Bronchial epithelial cell (primary cell): ENCODE data around the gene PSMB7. TPM values are rescaled to one million over a fixed set of nuclear protein-coding genes. Genes with fewer than 3 reads are reported as not detected.
A peak's percentile ranks its signal among the peaks of the same experiment; 100 is the strongest.

Experiments used
- DNase-seq: peaks from one replicate; pipeline ENCODE4 v3.0.0-alpha.2; 2010; ENCODE audit warnings: low read depth
- FAIRE-seq: peaks from 2 replicates; lab custom pipeline; 2011; peaks lifted over from hg19 to GRCh38; lab: Jason Lieb, UNC
- H3K27me3 ChIP-seq: 2 replicates; pipeline ENCODE4 v1.5.1; 2011; ENCODE audit warnings: low read length; ENCODE audit not compliant: control insufficient read depth, insufficient read depth
- H3K36me3 ChIP-seq: 2 replicates; pipeline ENCODE4 v1.5.1; 2011; ENCODE audit warnings: low read length; ENCODE audit not compliant: control insufficient read depth, insufficient read depth
- H3K4me3 ChIP-seq: 2 replicates; pipeline ENCODE4 v1.5.1; 2011; ENCODE audit warnings: mild to moderate bottlenecking, low read depth, low read length, control low read depth
- total RNA-seq: library from RNA; depleted of rRNA; stranded (reverse); fragments of >200 nt; gene quantifications from 2 replicates; pipeline ENCODE4 v1.2.1, GENCODE V29; 2014
- TF ChIP-seq, protein P1 (sequence below): IDR thresholded peaks from 2 replicates; pipeline ENCODE4 v1.5.1; 2011; ENCODE audit warnings: mild to moderate bottlenecking, moderate library complexity, low read length, control low read depth, inconsistent platforms; ENCODE audit not compliant: insufficient read depth, severe bottlenecking

The PSMB7 gene
- total RNA-seq, 1 donor from 2014 or later: 335 TPM

- FAIRE-seq (peak; percentile 81), DNase-seq (peak; percentile 96)
- Histone ChIP-seq H3K4me3 (no peak overlapping the region), H3K27me3 (no peaks in the 10 kb centered on the region), H3K36me3 (peaks cover 13% of the 10 kb centered on the region)
- TF ChIP-seq, protein P1, sequence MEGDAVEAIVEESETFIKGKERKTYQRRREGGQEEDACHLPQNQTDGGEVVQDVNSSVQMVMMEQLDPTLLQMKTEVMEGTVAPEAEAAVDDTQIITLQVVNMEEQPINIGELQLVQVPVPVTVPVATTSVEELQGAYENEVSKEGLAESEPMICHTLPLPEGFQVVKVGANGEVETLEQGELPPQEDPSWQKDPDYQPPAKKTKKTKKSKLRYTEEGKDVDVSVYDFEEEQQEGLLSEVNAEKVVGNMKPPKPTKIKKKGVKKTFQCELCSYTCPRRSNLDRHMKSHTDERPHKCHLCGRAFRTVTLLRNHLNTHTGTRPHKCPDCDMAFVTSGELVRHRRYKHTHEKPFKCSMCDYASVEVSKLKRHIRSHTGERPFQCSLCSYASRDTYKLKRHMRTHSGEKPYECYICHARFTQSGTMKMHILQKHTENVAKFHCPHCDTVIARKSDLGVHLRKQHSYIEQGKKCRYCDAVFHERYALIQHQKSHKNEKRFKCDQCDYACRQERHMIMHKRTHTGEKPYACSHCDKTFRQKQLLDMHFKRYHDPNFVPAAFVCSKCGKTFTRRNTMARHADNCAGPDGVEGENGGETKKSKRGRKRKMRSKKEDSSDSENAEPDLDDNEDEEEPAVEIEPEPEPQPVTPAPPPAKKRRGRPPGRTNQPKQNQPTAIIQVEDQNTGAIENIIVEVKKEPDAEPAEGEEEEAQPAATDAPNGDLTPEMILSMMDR: no peak
These were observed 105.6 kb downstream of the PSMB7 start for GRCh38 chr9:124309667-124310084.

- no peak overlapping the region for H3K4me3 ChIP-seq
- DNase-seq: no peak
- TF ChIP-seq, protein P1: no peak
- FAIRE-seq: no peak
- peaks cover 10% of the 10 kb centered on the region for H3K36me3 ChIP-seq
- H3K27me3 ChIP-seq: no peaks in the 10 kb centered on the region
These were observed 106.4 kb downstream of the PSMB7 start for GRCh38 chr9:124308606-124309491.

DNA sequence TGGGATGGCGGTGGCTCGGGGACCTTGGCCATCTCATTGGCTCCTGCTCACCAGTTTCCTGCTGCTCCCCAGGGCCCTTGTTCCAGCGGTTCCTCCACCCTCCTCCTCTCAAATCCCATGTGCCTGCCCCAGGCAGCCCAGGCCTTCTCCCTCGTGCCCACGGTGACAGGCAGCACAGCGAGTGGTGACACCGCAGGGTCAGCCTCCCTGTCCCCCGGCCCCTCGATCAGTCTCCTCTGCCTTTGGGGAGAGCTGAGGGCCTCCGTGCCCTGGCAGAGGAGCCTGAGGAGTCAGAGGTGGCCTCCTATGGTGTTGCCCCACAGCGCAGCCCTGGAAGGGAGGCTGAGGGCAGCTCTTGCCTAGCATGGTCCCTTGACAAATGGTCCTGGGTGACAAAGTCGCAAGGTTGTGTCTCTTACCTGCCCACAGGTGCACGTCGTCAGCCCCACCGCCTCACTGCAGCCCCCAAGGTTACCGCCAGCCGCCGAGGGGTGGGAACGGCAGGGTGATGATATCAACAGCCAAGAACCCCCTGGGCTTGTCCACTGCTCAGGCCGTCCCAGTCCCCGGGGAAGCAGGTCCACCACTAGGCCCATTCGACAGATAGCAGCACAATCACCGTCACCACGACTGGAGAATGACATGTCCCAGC lies 107.7 kb downstream of the PSMB7 start:
- no peak overlapping the region for H3K4me3 ChIP-seq
- FAIRE-seq: no peak
- H3K36me3 ChIP-seq: peaks cover 5% of the 10 kb centered on the region
- TF ChIP-seq, protein P1: no peak
- no peak for DNase-seq
- H3K27me3 ChIP-seq: no peaks in the 10 kb centered on the region

DNA sequence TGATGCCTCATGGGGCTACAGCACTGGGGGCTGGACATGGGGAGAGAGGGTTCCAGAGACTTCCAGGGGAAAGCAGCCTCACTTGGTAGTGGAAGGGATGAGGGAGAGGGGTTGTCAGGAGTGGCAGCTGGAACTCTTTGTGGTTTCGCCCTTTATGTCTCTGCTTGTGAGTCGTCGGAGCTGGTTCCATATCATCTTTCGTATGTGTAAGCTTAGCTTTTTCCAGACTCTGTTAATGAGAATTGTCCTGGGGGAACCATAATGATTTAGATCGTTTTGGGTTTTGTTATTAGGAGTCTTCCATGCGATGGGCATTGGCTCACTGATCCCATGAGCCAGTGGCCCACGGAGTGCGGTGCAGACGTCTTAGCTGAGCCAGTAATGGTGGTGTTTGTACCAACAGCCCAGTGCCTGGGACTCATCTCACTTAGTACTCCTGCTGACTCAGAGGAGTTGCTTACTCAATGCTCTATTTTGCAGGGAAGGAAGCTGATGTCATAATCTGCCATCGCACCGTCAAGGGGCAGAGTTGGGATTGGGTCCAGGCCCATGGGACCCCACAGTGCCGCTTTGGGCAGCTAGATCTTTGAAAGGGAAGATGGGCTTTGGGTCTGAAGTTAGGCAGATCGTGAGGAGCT lies 109.0 kb downstream of the PSMB7 start:
- TF ChIP-seq, protein P1: no peak
- FAIRE-seq: peak; percentile 64
- Histone ChIP-seq H3K36me3 (peaks cover 7% of the 10 kb centered on the region), H3K4me3 (no peak overlapping the region), H3K27me3 (no peaks in the 10 kb centered on the region)
- peak; percentile 89 for DNase-seq

DNA sequence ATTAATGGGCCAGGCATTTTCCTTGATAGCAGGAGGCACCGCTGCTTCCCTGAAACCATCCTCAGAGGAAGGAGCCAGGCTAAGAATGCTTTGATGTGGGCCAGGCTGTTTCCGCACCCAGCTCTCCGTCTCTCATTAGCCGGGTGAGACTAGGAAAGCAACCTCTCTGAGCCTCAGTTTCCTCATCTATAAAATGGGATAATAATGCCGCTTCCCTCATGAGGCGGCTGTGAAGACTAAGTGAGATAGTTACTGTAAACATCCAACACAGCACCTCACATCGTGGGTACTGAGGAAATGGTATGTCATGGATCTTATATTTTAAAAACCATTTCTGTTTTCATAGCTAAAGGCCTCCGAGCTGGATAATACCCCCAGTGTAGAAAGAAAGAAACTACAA lies 111.0 kb downstream of the PSMB7 start:
- H3K27me3 ChIP-seq: no peaks in the 10 kb centered on the region
- no peak for FAIRE-seq
- no peak for DNase-seq
- H3K4me3 ChIP-seq: no peak overlapping the region
- TF ChIP-seq, protein P1: no peak
- H3K36me3 ChIP-seq: peaks cover 3% of the 10 kb centered on the region
